HG03565 (cell line): Measurements from ENCODE around the gene SSBP4.

Experiments used
- ATAC-seq: cut with Tn5 transposase; IDR thresholded peaks from one replicate; pipeline ENCODE4 v1.9.1; 2021; ENCODE audit warnings: mild to moderate bottlenecking, moderate library complexity; ENCODE audit not compliant: unreplicated experiment

The SSBP4 gene

GRCh38 chr19:18464646-18465045 lies 45.4 kb downstream of the SSBP4 start:
- no peak for ATAC-seq

GRCh38 chr19:18465214-18465963 lies 46.2 kb downstream of the SSBP4 start:
- no peak for ATAC-seq

GRCh38 chr19:18465964-18466339 lies 46.8 kb downstream of the SSBP4 start:
- ATAC-seq, result no peak

GRCh38 chr19:18466354-18466753 lies 47.2 kb downstream of the SSBP4 start:
- ATAC-seq, result no peak

- no peak for ATAC-seq
Observed at GRCh38 chr19:18467978-18468377, 48.8 kb downstream of the SSBP4 start.

- ATAC-seq, result no peak
Observed at GRCh38 chr19:18468517-18468916, 49.3 kb downstream of the SSBP4 start.

GRCh38 chr19:18469069-18469846 lies 50.1 kb downstream of the SSBP4 start:
- no peak for ATAC-seq

GRCh38 chr19:18470787-18471186 lies 51.6 kb downstream of the SSBP4 start:
- no peak for ATAC-seq

- no peak for ATAC-seq
Observed at GRCh38 chr19:18473003-18473705, 54.0 kb downstream of the SSBP4 start.

GRCh38 chr19:18473706-18474087 lies 54.5 kb downstream of the SSBP4 start:
- no peak for ATAC-seq

- no peak for ATAC-seq
Observed at GRCh38 chr19:18474366-18474887, 55.2 kb downstream of the SSBP4 start.

GRCh38 chr19:18475004-18475453 lies 55.8 kb downstream of the SSBP4 start:
- ATAC-seq, result no peak

- ATAC-seq, result no peak
Observed at GRCh38 chr19:18475762-18476331, 56.6 kb downstream of the SSBP4 start.

GRCh38 chr19:18476507-18477041 lies 57.4 kb downstream of the SSBP4 start:
- no peak for ATAC-seq

- no peak for ATAC-seq
Observed at GRCh38 chr19:18477042-18477779, 58.0 kb downstream of the SSBP4 start.

GRCh38 chr19:18477974-18478373 lies 58.8 kb downstream of the SSBP4 start:
- ATAC-seq, result no peak

- peak; percentile 46 for ATAC-seq
Observed at GRCh38 chr19:18478545-18479311, 59.5 kb downstream of the SSBP4 start.

GRCh38 chr19:18480006-18480691 lies 61.0 kb downstream of the SSBP4 start:
- ATAC-seq, result no peak
